Ecto neural progenitor cell (in vitro differentiated cells): Measurements from ENCODE around the gene NEUROD2.

Source experiments
- DNase-seq: peaks from one replicate; pipeline ENCODE4 v3.0.0-alpha.2; 2018; ENCODE audit warnings: low spot score

NEUROD2 gene

DNA sequence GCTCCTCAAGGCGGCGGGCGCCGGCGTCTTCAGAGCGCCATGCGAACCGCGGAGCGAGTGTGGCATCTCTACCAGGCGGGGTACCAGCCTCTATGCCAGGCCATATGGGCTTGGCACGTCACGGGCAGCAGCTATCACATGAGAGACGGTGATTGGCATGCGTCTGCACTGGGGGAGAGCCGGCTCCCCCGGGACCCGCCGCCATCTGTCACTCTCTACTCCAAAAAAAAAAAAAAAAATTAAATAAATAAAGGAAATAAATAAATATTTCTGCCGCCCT lies at the start of gene NEUROD2:
Gene NEUROD2, minus strand, starts transcription at position 70 of the 280 bp plus-strand sequence. CDS start 1,321 bp downstream, outside the sequence.
- peak; percentile 48 for DNase-seq

DNA sequence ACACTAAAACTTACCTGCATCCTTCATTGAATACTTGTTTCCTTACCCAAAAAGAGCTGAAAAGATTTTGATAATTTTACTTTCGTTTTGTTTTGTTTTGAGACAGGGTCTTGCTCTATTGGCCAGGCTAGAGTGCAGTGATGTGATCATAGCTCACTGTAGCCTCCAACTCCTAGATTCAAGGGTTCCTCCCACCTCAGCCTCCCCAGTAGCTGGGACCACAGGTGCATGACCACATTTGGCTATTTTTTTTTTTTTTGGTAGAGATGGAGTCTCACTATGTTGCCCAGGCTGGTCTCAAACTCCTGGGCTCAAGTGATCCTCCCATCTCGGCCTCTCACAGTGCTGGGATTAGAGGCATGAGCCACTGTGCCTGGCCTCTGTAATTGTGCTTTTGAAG lies 47.4 kb upstream of the NEUROD2 start:
- no peak for DNase-seq

DNA sequence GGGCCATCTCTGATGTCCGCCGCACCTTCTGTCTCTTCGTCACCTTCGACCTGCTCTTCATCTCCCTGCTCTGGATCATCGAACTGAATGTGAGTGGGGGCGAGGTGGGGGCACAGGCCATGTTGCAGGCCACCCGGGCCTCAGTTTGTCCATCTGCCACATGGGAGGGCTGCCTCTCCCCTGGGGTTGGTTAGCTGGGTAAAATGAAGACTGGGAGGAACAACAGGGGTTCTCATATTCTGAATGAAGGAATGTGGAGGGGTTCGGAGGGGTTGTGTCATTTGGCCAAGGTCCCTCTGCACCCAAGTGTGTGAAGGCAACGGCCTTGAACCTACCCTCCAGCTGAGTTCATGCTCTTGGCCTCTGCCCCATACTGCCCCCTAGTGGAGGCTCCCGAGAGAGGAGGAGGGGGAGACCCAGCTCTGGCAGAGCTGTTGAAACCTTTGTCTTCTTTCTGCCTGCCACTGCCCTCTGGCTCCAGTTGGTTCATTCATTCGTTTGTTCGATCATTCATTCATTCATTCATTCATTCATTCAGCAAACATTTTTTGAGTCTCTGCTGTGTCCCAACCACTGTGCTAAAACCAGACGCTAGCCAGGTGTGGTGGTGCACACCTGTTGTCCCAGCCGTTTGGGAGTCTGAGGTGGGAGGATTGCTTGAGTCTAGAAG lies 46.1 kb upstream of the NEUROD2 start:
- peak; percentile 82 for DNase-seq

DNA sequence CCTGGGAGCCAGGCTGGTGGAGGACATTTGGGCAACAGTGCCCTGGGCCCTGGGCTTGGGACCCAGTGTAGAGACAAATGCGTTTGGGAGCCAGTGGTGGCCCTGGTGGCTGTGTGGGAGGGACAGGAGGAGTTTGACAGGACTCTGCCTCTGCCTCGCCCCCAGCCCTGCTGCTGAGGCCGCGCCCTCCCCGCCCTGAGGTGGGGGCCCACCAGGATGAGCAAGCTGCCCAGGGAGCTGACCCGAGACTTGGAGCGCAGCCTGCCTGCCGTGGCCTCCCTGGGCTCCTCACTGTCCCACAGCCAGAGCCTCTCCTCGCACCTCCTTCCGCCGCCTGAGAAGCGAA lies 45.6 kb upstream of the NEUROD2 start:
- no peak for DNase-seq

DNA sequence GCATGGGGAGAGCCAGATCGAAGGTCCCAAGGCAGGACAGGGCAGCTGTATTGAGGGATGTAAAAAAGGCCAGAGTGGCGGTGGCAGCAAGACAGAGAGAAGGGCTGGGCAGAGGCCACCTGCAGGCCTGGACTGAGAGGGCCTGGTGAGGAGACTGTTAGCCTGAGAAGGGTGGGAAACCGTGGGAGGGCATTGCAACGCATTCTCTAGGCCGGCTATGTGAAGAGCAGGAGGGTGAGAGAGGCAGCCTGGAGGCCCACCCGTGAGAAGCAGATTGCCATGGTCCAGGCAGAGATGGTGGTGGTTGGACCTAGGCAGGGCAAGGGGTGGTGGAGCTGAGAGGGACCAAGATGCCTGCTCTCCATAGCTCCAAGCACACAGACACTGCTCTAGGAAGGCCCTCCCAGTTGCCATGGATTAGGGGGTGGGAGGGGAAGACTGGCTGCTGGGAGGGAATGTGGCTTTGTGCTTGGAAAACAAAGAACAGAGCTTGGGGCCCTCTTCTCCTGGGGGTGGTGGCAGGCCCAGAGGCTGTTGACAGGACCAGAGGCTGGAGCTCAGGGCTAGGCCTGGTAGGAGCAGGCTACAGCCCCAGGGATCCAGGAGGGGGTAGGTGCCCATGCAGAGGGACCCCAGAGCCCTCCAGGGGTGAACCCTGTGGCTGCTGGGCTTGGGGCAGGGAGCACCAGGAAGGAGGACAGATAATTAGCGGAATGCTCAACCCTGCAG lies 45.0 kb upstream of the NEUROD2 start:
- peak; percentile 87 for DNase-seq

DNA sequence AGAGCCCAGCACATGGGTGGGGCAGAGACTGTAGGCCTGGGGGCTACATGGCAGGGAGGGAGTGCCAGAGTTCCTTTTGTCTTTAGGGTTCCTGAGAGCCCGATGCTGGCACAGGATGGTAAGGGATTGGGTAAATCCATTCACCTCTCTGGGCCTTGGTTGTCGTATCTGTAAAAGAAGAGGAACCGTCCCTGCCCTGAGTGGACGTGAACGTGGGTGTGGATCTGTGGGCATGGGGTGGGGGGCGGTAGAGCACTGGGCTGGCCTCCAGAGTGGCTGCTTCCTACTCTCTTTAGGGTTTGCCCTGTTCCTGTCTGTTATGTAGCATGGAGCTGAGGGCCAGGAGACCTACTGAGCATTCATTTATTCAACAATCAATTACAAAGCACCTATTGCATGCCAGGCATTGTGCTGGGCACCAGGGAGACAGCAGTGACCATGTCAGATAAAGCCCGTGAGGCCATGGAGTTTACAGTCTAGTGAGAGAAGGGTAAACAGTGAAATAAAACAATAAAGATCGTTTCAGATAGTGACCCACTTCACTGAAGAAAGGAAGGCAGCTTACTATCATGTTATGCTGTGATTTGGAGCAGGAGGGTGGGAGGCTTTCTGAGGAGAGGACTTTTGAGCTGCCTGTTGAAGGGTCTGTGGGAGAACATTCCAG lies 44.3 kb upstream of the NEUROD2 start:
- DNase-seq, result no peak

DNA sequence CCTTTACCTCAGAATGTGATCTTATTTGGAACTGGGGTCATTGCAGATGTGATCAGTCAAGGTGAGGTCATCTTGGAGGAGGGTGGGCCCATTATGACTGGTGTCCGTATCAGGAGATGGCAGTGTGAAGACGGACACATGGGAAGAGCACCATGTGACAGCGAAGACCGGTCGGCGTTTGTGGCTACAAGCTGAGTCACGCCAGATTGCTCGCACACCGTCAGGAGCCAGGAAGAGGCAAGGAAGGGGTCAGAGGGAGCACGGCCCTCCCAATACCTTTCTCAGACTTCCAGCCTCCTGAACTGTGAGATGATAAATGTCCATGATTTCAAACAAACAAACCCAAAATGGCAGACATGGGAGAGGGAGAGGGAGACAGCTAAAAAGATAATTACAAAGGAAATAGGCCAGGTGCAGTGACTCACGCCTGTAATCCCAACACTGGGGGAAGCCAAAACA lies 42.4 kb upstream of the NEUROD2 start:
- no peak for DNase-seq

DNA sequence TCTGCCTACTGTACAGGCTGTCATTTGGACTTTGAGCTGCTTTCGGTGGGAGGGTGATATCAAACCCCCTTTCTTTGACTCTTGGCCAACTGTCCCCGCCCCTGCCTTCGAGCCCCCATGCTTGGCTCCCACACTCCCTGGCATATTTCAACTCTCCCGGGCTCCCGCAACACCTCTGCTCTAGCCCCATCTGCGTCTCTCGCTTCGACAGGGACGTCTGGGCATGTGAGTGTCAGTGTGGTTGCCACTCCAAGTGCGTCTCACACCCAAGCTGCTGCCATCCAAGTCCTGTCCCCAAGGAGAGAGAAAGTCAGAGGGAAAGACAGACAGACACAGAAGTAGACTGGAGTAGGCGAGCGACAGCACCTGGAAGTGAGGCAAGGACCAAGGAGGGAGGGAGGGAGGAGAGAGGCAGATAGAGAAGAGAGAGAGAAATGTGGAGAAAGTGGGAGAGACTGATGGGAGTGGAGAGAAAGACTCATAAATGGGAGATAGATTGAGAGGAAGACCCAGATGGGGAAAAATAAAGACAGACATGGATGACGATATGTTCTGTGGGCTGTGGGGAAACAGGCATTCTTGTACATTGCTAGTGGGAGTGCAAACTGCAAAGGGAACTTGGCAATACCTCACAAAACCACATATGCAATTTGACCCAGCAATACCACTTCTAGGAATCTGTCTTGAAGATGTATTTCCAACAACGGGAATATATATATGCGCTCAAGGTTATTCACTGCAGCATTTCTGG lies 41.1 kb upstream of the NEUROD2 start:
- DNase-seq, result no peak

DNA sequence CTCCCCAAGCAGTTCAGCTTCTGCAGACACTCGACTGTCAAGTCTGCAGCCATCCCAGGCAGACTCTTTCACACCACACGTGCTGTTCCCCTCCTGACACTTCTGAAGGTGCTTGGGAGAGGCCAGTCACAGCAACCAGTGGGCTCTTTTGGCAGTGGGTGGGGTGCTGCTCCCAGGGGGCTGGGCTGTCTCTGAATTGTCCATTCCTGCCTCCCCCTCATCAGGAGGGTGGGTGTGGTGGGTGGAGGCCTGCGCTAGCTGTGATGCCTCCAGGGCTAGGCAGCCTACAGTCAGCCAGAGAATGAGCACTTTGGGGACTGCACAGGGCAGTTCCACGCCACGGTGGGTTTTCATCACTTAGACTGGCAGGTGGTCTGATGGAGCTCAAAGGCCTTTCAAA lies 39.5 kb upstream of the NEUROD2 start:
- no peak for DNase-seq

DNA sequence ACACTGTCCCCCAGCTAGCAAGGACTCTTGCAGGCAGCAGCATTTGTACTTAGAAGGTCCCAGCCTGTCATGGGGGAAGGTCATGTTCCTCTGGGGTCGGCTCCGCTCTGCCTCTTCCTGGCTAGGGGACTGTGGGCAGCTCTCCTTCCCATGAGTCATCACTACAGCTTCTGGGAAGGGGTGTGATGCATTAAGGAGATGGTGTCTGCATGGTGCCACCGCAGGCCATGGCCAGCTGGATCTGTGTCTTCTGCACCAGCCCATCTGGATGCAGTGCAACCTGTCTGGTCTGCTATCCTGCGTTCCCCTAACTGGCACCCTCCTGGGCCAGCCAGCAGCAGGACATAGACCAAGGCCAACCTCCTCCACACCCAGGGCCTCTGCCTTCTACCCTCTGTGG lies 35.6 kb upstream of the NEUROD2 start:
- no peak for DNase-seq

DNA sequence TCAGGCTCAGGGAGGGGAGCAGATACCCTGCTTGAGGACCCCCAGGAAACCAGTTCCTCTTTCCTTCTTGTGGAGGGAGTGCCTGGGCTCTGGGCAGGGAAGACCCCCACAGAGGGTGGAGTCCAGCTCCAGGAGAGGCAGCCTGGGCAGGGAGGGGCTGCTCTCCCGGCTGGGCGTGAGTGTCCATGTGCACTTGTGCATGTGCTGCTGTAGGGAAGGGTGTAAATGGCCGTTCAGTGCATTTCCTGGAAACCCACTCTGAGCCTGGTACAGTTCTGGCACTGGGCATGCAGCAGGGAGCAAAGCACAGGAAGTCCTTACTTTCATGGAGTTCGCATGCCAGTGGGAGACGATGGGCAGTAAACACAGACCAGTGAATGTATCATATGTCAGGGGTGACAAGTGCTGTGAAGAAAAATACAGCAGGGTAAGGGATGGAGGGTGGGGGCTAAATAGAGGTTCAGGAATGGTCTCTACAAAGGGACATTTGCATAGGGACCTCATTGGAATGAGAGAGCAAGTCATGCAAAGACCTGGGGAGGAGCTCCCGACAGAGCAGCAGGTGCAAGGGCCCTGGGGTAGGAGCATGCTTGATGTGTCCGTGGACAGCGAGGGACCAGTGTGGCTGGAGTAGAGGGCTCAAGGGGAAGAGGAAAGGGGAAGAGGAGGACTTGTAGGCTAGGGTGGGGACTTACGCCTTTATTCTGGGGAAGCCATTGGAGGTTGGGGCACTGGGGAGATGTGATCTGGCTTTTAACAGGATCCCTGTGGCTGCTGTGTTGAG lies 34.8 kb upstream of the NEUROD2 start:
- DNase-seq, result no peak

DNA sequence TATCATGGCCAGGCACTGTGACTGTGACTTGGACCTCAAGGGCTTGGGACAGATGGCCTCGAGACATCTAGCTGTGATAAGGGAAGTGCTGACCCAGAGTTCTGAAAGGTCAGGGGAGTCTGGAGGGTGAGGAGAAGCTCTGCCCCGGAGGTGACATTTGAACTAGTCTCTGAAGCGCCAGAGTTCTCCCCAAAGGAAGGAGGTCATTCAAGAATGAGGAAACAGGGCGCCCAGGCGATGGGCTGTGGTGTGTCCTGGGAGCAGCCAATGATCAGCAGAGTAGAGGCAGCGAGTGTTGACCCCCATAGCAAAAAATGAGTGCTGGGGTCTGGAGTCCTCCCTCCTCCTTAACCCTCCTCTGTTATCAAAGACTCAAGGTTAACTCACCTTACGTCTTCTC lies 34.2 kb upstream of the NEUROD2 start:
- no peak for DNase-seq

DNA sequence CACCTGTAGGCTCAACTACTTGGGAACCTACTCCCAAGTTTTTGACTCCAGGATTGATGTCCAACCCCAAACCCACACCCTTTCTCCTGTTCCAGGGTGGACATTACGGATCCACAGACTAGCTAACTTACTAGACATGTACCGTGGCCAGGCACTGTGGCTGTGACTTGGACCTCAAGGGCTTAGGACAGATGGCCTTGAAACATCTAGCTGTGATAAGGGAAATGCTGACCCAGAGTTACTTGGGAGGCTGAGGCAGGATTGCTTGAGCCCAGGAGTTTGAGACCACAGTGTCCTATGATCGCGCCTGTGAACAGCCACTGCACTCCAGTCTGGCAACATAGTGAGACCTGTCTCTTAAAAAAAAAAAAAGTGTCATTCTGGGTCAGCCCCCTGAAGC lies 33.4 kb upstream of the NEUROD2 start:
- no peak for DNase-seq

DNA sequence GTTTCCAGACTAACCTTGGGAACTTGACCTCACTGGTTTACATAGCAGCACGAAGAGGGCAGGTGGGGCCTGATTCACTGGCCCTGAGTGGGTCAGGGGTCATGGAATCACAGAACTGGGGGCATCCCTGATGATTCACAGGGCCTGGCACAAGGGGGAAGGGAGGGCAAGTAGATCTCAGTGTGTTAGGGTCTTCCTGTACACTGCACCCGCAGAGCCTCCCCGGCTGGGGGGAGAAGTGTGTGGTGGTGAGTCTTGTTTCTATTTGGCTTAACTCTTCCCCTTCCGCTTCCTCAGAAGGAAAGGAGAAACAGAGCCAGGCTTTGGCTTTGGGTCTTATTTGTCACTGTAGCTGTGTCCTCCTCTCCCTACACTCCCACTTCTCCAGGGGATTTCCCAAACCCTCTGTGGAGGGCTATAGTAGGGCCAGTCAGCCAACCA lies 32.9 kb upstream of the NEUROD2 start:
- no peak for DNase-seq

DNA sequence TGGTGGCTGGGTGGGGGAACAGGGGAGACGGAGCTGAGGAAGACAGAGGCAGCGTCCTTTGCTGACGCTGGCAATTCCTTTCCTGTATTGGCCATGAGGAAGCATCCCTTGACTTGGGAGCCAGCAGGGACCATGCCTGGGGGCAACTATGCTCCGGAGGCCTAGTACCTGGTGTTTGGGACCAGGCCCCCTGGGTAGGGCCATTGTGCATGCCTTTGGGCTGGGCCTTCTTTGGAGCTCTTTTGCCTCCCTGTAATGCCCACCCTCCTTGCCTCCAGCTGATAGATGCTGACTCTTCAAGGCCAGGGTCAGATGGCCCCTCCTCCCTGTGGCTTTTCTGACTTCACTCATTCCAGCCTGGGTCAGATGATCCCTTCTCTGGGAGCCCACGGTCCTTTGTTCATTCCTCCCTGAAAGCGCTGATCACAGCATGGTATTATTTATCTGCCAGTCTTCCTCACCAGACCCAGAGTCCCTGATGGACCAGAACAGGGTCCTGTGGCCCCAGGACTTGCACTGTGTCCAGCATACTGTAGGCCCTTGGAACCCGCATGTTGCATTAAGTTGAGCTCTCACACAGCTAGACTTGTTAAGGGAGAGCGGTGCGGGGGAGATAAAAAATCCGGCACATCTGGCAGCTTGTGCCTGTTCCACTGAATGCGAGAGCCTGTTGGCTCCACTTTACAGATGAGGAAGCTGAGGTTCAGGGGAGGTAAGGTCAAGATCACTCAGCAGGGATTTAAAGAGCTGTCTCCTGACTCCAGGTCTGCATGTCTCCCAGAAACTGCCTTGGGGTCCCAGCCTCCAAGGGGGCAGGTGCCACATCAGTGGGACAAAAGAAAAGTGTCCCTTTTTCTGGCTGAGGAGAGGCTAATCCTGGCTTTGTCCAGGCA lies 32.1 kb upstream of the NEUROD2 start:
- no peak for DNase-seq

DNA sequence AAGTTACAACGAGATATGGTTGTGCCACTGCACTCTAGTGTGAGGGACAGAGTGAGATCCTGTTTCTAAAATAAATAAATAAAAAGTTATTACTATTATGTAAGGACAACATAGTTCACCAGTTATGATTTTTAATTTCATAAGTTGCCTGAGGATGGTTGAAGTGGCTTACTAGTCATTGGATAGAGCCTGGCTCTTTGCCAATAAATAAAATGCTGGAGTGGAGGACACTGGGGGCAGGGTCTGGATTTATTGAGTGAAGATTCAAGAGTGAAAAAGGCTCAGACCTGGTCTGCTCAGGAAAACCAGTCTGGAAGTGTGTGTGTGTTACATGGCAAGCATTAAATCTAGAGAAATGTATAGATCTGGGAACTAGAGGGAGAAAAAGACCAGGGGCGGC lies 31.3 kb upstream of the NEUROD2 start:
- no peak for DNase-seq

DNA sequence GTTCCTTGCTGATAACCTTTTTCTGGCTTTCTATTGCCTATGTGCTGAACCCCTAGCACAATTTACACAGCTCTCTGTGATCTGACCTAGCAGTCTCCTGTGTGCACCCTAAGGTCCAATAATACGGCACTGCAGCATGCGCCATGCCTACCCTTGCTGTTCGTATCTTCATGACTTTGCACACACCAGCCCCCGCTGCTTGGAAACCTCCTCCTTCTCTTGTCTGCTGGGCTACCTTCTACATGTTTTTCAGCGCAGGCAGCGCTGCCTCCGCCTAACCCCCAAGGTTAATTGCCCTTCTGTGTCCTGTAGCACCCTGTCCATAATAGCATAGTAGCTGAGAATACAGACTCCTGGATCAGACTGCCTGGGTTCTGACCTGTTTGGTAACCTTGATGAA lies 30.6 kb upstream of the NEUROD2 start:
- no peak for DNase-seq

DNA sequence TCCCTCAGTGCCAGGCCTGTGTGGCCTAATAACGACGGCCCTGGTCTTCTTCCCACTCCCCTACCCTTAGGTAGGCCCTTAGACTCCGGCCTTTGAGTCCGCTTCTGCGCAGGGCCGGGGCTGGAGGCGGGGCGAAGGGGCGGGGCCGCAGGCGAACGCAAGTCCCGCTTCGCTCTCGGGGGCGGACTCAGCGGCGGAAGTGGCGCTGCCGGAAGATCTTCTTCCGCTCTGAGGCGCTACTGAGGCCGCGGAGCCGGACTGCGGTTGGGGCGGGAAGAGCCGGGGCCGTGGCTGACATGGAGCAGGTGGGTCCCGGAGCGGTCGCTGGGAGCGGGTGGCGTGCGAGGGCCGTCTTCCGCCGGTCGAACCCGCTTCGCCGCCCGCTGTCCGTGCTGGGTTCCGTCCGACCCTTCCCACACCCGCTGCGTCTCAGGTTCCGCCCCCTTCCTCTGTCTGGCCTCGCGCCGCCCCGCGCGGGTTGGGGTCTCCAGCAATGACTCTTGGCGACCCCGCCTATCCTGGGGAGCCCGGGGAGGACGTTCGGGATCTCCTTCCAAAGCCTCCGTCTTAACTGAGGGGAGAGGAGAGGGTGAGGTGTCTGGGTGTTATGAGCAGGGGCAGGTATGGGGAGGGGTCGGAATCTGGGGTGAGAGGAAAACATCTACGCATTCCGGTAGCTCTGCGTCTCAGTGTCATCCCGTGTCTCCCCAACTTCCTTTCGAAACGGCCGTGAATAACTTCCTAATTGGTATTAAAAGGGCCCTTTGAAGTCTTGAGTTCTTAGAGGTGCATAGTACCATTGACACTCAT lies 29.4 kb upstream of the NEUROD2 start, which contains the start of gene STARD3:
Gene STARD3, plus strand, starts transcription at position 218 of the 810 bp plus-strand sequence. CDS start 16,388 bp downstream, outside the sequence.
- DNase-seq, result peak; percentile 97

DNA sequence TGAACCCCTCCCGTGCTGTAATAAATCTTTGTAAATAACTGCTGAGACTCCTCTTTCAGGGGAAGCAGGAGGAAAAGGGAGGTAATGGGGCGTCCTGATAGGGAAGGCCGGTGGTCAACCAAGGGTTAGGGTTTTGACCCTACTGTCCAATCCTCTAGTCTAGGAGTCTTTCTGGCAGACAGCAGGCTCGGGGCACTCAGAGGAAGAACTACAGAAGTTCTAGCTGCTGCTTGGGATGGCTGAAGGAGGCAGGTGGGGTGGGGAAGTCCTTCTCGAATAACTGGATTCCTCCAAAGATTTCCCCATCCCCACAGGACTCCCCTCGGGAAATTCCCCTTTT lies 28.8 kb upstream of the NEUROD2 start:
- no peak for DNase-seq

DNA sequence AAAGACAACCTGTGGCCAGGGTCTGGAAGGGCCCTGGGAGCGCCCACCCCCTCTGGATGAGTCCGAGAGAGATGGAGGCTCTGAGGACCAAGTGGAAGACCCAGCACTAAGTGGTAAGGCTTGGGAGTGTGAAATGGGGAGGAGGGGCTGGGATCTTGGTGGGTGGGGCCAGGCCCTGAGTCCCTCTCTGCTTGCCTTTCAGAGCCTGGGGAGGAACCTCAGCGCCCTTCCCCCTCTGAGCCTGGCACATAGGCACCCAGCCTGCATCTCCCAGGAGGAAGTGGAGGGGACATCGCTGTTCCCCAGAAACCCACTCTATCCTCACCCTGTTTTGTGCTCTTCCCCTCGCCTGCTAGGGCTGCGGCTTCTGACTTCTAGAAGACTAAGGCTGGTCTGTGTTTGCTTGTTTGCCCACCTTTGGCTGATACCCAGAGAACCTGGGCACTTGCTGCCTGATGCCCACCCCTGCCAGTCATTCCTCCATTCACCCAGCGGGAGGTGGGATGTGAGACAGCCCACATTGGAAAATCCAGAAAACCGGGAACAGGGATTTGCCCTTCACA lies 28.0 kb upstream of the NEUROD2 start:
- no peak for DNase-seq
